Measurements from ENCODE around the gene JAK1.

Gene JAK1

GRCh38 chr1:64846573-64847430, 119.5 kb downstream of the JAK1 start:
- TF ChIP-seq USF1 (IDR thresholded peaks at IDR 0.05) (no peak), YY1 (IDR thresholded peaks at IDR 0.05; ENCODE audit: low read depth) (no peak), CREB1 (IDR thresholded peaks at IDR 0.05; ENCODE audit: low read depth) (no peak), MAX (IDR thresholded peaks at IDR 0.05) (no peak), EGR1 (IDR thresholded peaks at IDR 0.05) (no peak), EP300 (IDR thresholded peaks at IDR 0.05; ENCODE audit: borderline replicate concordance) (no peak), TEAD4 (IDR thresholded peaks at IDR 0.05) (no peak), REST (IDR thresholded peaks at IDR 0.05; ENCODE audit: low read depth) (no peak), CEBPB (IDR thresholded peaks at IDR 0.05) (no peak), FOXM1 (IDR thresholded peaks at IDR 0.05; ENCODE audit: borderline replicate concordance, low read depth) (no peak), RAD21 (IDR thresholded peaks at IDR 0.05; ENCODE audit: low read depth) (no peak)

GRCh38 chr1:64845831-64846425, 120.4 kb downstream of the JAK1 start:
- TF ChIP-seq CEBPB (IDR thresholded peaks at IDR 0.05), result no peak
- TF ChIP-seq REST (IDR thresholded peaks at IDR 0.05; ENCODE audit: low read depth), result no peak
- TF ChIP-seq ZBTB7A (IDR thresholded peaks at IDR 0.05; ENCODE audit: low read depth), result no peak
- no peak for TF ChIP-seq TAF1 (IDR thresholded peaks at IDR 0.05; ENCODE audit: low read depth)
- no peak for TF ChIP-seq NFIC (IDR thresholded peaks at IDR 0.05)
- TF ChIP-seq CREB1 (IDR thresholded peaks at IDR 0.05; ENCODE audit: low read depth), result no peak
- TF ChIP-seq USF1 (IDR thresholded peaks at IDR 0.05), result no peak
- no peak for TF ChIP-seq TCF12 (IDR thresholded peaks at IDR 0.05; ENCODE audit: low read depth)
- no peak for TF ChIP-seq EGR1 (IDR thresholded peaks at IDR 0.05)
- no peak for TF ChIP-seq TEAD4 (IDR thresholded peaks at IDR 0.05)
- no peak for TF ChIP-seq FOXM1 (IDR thresholded peaks at IDR 0.05; ENCODE audit: borderline replicate concordance, low read depth)
- TF ChIP-seq MAX (IDR thresholded peaks at IDR 0.05), result no peak
- TF ChIP-seq EP300 (IDR thresholded peaks at IDR 0.05; ENCODE audit: borderline replicate concordance), result no peak
- TF ChIP-seq RAD21 (IDR thresholded peaks at IDR 0.05; ENCODE audit: low read depth), result no peak

GRCh38 chr1:64844609-64845008, 121.7 kb downstream of the JAK1 start:
- TF ChIP-seq ZBTB7A (IDR thresholded peaks at IDR 0.05; ENCODE audit: low read depth) (no peak), FOXM1 (IDR thresholded peaks at IDR 0.05; ENCODE audit: borderline replicate concordance, low read depth) (no peak), TAF1 (IDR thresholded peaks at IDR 0.05; ENCODE audit: low read depth) (no peak), EGR1 (IDR thresholded peaks at IDR 0.05) (no peak), CEBPB (IDR thresholded peaks at IDR 0.05) (no peak), NFIC (IDR thresholded peaks at IDR 0.05) (no peak), RAD21 (IDR thresholded peaks at IDR 0.05; ENCODE audit: low read depth) (no peak), EP300 (IDR thresholded peaks at IDR 0.05; ENCODE audit: borderline replicate concordance) (no peak), MAX (IDR thresholded peaks at IDR 0.05) (no peak), CREB1 (IDR thresholded peaks at IDR 0.05; ENCODE audit: low read depth) (no peak), TEAD4 (IDR thresholded peaks at IDR 0.05) (no peak), USF1 (IDR thresholded peaks at IDR 0.05) (no peak), TCF12 (IDR thresholded peaks at IDR 0.05; ENCODE audit: low read depth) (no peak), YY1 (IDR thresholded peaks at IDR 0.05; ENCODE audit: low read depth) (no peak), REST (IDR thresholded peaks at IDR 0.05; ENCODE audit: low read depth) (no peak)

Measured in Ishikawa (cell line).